Neural cell (in vitro differentiated cells): ENCODE data around the gene PRKD1. TPM values are rescaled to one million over a fixed set of nuclear protein-coding genes. Genes with fewer than 3 reads are reported as not detected.

Experiments
- H2AFZ ChIP-seq: fragments of 200-600, 300-800 bp; sonication (generic), shearing (Covaris generic); 2 replicates; pipeline ENCODE4 v1.6.0; 2014; ENCODE audit warnings: low read depth, mild to moderate bottlenecking, antibody characterized with exemption, low read length, moderate library complexity
- H3F3A ChIP-seq: fragments of 200-600 bp; shearing (Covaris generic); 2 replicates; pipeline ENCODE4 v1.6.1; 2016; ENCODE audit warnings: mild to moderate bottlenecking, moderate library complexity, mixed read lengths, antibody characterized with exemption, low read length; ENCODE audit not compliant: insufficient read depth, poor library complexity, severe bottlenecking
- H3K27ac ChIP-seq: fragments of 200-600, 300-800 bp; sonication (generic), shearing (Covaris generic); 2 replicates; pipeline ENCODE4 v1.5.1; 2014; ENCODE audit warnings: mild to moderate bottlenecking, low read length, moderate library complexity
- H3K27me3 ChIP-seq: fragments of 300-800, 200-600 bp; sonication (generic), shearing (Covaris generic); 2 replicates; pipeline ENCODE4 v1.6.0; 2014; ENCODE audit warnings: mild to moderate bottlenecking, low read depth, low read length, moderate library complexity; ENCODE audit not compliant: insufficient read depth
- H3K36me3 ChIP-seq: fragments of 300-800, 200-600 bp; sonication (generic), shearing (Covaris generic); 2 replicates; pipeline ENCODE4 v1.5.1; 2014; ENCODE audit warnings: mild to moderate bottlenecking, antibody characterized with exemption, low read length, moderate library complexity; ENCODE audit not compliant: insufficient read depth
- H3K4me2 ChIP-seq: fragments of 300-800, 200-600 bp; sonication (generic), shearing (Covaris generic); 2 replicates; pipeline ENCODE4 v1.6.0; 2014; ENCODE audit warnings: mild to moderate bottlenecking, low read length
- H3K4me3 ChIP-seq: fragments of 300-800, 200-600 bp; sonication (generic), shearing (Covaris generic); 2 replicates; pipeline ENCODE4 v1.5.1; 2014; ENCODE audit warnings: mild to moderate bottlenecking, low read length, moderate library complexity
- H3K79me2 ChIP-seq: fragments of 200-600 bp; shearing (Covaris generic); replicated peaks from 2 replicates; pipeline ENCODE4 v1.6.0; 2014; ENCODE audit warnings: mild to moderate bottlenecking, low read length, moderate library complexity; ENCODE audit not compliant: insufficient read depth
- H3K9ac ChIP-seq: fragments of 300-800, 200-600 bp; sonication (generic), shearing (Covaris generic); 2 replicates; pipeline ENCODE4 v1.6.1; 2016; ENCODE audit warnings: mild to moderate bottlenecking, low read length, mixed read lengths
- H3K9me2 ChIP-seq: fragments of 200-600 bp; shearing (Covaris generic); 2 replicates; pipeline ENCODE4 v1.6.1; 2016; ENCODE audit warnings: mild to moderate bottlenecking, low read length, mixed read lengths; ENCODE audit not compliant: insufficient read depth
- H3K9me3 ChIP-seq: fragments of 200-600, 300-800 bp; sonication (generic), shearing (Covaris generic); 2 replicates; pipeline ENCODE4 v1.6.1; 2016; ENCODE audit warnings: mild to moderate bottlenecking, mixed run types, low read length, moderate library complexity, mixed read lengths
- H4K20me1 ChIP-seq: fragments of 200-600 bp; shearing (Covaris generic); 2 replicates; pipeline ENCODE4 v1.6.1; 2016; ENCODE audit warnings: mild to moderate bottlenecking, mixed run types; ENCODE audit not compliant: insufficient read depth
- EP300 ChIP-seq: fragments of 450-650 bp; conservative IDR thresholded peaks from 2 replicates; pipeline ENCODE4 v1.6.1; 2014; ENCODE audit warnings: antibody characterized with exemption, mild to moderate bottlenecking, moderate library complexity; ENCODE audit not compliant: poor library complexity, severe bottlenecking
- EZH2 ChIP-seq: fragments of 200-600, 300-800 bp; shearing (Covaris generic), sonication (generic); IDR thresholded peaks from 2 replicates; pipeline ENCODE4 v1.6.1; 2014; ENCODE audit warnings: antibody characterized with exemption, low read length, borderline replicate concordance, mild to moderate bottlenecking; ENCODE audit not compliant: insufficient read depth, poor library complexity, severe bottlenecking
- MXI1 ChIP-seq: fragments of 450-650 bp; conservative IDR thresholded peaks from 2 replicates; pipeline ENCODE4 v1.6.1; 2014; ENCODE audit warnings: antibody characterized with exemption, mild to moderate bottlenecking; ENCODE audit not compliant: poor library complexity, severe bottlenecking
- POLR2AphosphoS5 ChIP-seq: IDR thresholded peaks from 2 replicates; pipeline ENCODE4 v1.6.1; 2012
- RAD21 ChIP-seq: fragments of 450-650 bp; conservative IDR thresholded peaks from 2 replicates; pipeline ENCODE4 v1.6.1; 2014; ENCODE audit warnings: antibody characterized with exemption, mild to moderate bottlenecking, moderate library complexity
- SMC3 ChIP-seq: fragments of 450-650 bp; conservative IDR thresholded peaks from 2 replicates; pipeline ENCODE4 v1.6.1; 2014; ENCODE audit warnings: antibody characterized with exemption, mild to moderate bottlenecking, moderate library complexity; ENCODE audit not compliant: poor library complexity
- TAF1 ChIP-seq: IDR thresholded peaks from 2 replicates; pipeline ENCODE4 v1.6.1; 2012; ENCODE audit warnings: low read depth
- polyA minus RNA-seq: library from RNA; depleted of rRNA, polyadenylated mRNA; stranded (reverse); fragments of >200 nt; gene quantifications from 2 replicates; pipeline ENCODE4 v1.2.3, GENCODE V29; 2014
- polyA plus RNA-seq: library from polyadenylated mRNA; depleted of rRNA; stranded (reverse); fragments of >200 nt; gene quantifications from 2 replicates; pipeline ENCODE4 v1.2.3, GENCODE V29; 2014
- TF ChIP-seq, protein P1 (sequence below): IDR thresholded peaks from 2 replicates; pipeline ENCODE4 v1.6.1; 2012; ENCODE audit warnings: borderline replicate concordance
- TF ChIP-seq, protein P2 (sequence below): fragments of 450-650 bp; IDR thresholded peaks from 2 replicates; pipeline ENCODE4 v1.5.1; 2014; ENCODE audit warnings: antibody characterized with exemption, mild to moderate bottlenecking, moderate library complexity; ENCODE audit not compliant: poor library complexity, severe bottlenecking

The PRKD1 gene
- polyA plus RNA-seq (9.6 and 11.1 TPM in 2 replicates), polyA minus RNA-seq (21.8 and 25.1 TPM in 2 replicates)

DNA sequence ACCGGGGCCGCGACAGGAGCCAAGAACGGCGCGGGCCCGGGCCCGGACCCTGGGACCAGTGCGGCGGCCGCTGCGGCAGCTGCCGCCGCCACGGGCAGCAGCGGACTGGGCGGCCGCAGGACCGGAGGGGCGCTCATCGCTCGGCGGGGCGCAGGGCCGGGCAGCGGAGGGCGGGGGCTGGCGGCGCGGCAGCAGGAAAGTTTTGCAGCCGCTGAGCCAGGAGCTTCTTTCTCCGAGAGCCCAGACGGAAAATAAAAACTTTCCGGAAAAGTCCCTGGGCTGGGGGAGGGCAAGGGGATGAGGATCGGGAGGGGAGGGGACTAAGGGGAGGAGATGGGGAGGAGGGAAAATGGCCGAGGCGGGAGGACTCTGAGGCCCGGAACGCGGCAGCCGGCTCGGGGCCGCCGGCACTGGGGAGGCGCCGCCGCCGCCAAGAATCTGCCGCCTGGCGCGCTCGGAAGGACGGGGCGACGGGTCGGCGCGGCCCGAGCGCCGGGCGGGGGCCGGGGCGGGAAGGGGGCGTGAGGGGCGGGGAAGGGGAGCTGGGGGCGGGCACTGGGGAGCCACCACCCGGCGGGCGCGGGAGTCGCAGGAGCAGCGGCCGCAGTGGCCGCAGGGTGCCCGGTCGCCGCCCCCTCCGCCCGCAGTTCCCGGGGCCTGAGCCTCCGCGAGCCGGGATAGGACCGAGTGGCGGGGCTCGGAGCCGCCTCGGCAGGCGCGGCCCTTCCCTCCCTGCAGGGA, at the start of gene PRKD1:
PRKD1 (minus strand) TSS at position 472 of the 741 bp plus-strand sequence.
- peak within 1 kb of the TSS; percentile 72 for H3K9ac ChIP-seq
- H3F3A ChIP-seq = no peaks in the 10 kb centered on the region
- H3K36me3 ChIP-seq = no peaks in the 10 kb centered on the region
- no peaks in the 10 kb centered on the region for H4K20me1 ChIP-seq
- peak within 1 kb of the TSS; percentile 89 for H3K4me2 ChIP-seq
- H3K9me3 ChIP-seq = no peaks in the 10 kb centered on the region
- H3K27ac ChIP-seq = peak within 1 kb of the TSS; percentile 12
- H3K4me3 ChIP-seq = peak within 1 kb of the TSS; percentile 85
- H2AFZ ChIP-seq = peak within 1 kb of the TSS; percentile 45
- H3K79me2 ChIP-seq = peaks cover 45% of the 10 kb centered on the region
- peak; percentile 21 for TF ChIP-seq RAD21
- TF ChIP-seq, protein P1, sequence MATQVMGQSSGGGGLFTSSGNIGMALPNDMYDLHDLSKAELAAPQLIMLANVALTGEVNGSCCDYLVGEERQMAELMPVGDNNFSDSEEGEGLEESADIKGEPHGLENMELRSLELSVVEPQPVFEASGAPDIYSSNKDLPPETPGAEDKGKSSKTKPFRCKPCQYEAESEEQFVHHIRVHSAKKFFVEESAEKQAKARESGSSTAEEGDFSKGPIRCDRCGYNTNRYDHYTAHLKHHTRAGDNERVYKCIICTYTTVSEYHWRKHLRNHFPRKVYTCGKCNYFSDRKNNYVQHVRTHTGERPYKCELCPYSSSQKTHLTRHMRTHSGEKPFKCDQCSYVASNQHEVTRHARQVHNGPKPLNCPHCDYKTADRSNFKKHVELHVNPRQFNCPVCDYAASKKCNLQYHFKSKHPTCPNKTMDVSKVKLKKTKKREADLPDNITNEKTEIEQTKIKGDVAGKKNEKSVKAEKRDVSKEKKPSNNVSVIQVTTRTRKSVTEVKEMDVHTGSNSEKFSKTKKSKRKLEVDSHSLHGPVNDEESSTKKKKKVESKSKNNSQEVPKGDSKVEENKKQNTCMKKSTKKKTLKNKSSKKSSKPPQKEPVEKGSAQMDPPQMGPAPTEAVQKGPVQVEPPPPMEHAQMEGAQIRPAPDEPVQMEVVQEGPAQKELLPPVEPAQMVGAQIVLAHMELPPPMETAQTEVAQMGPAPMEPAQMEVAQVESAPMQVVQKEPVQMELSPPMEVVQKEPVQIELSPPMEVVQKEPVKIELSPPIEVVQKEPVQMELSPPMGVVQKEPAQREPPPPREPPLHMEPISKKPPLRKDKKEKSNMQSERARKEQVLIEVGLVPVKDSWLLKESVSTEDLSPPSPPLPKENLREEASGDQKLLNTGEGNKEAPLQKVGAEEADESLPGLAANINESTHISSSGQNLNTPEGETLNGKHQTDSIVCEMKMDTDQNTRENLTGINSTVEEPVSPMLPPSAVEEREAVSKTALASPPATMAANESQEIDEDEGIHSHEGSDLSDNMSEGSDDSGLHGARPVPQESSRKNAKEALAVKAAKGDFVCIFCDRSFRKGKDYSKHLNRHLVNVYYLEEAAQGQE = no peak
- TF ChIP-seq TAF1 = no peak
- no peak for TF ChIP-seq EP300
- TF ChIP-seq, protein P2, sequence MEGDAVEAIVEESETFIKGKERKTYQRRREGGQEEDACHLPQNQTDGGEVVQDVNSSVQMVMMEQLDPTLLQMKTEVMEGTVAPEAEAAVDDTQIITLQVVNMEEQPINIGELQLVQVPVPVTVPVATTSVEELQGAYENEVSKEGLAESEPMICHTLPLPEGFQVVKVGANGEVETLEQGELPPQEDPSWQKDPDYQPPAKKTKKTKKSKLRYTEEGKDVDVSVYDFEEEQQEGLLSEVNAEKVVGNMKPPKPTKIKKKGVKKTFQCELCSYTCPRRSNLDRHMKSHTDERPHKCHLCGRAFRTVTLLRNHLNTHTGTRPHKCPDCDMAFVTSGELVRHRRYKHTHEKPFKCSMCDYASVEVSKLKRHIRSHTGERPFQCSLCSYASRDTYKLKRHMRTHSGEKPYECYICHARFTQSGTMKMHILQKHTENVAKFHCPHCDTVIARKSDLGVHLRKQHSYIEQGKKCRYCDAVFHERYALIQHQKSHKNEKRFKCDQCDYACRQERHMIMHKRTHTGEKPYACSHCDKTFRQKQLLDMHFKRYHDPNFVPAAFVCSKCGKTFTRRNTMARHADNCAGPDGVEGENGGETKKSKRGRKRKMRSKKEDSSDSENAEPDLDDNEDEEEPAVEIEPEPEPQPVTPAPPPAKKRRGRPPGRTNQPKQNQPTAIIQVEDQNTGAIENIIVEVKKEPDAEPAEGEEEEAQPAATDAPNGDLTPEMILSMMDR = peak; percentile 22
- no peaks in the 10 kb centered on the region for H3K27me3 ChIP-seq
- H3K9me2 ChIP-seq = no peaks in the 10 kb centered on the region

DNA sequence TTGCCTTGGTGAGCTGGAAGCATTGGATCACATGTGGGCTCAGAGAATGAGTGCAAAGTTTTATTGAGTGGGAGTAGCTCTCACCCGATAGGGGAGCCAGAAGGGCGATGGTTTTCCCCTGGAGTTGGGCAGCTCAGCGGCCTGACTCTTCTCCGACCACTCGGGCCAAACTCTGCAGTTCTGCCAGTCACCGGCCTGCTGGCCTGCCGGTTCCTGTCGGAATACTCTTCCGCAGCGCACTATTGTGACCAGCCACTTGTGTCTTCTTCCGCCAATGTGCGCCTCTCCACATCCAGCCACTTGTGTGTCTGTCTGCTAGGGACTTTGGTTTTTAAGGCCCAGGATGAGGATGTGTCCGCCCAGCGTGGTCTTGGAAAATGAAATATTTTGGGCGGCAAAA, 43.5 kb upstream of the PRKD1 start:
- Histone ChIP-seq H2AFZ (no peak overlapping the region), H3K4me2 (no peak overlapping the region), H3K9me3 (no peaks in the 10 kb centered on the region), H3K4me3 (no peak overlapping the region), H3F3A (no peaks in the 10 kb centered on the region), H3K9me2 (no peaks in the 10 kb centered on the region), H3K36me3 (no peaks in the 10 kb centered on the region), H4K20me1 (no peaks in the 10 kb centered on the region), H3K27ac (no peak overlapping the region), H3K27me3 (no peaks in the 10 kb centered on the region), H3K79me2 (no peaks in the 10 kb centered on the region), H3K9ac (no peak overlapping the region)
- TF ChIP-seq MXI1 (no peak), EZH2 (no peak), EP300 (no peak), POLR2AphosphoS5 (no peak), TAF1 (no peak), RAD21 (no peak), SMC3 (no peak)
- TF ChIP-seq, protein P1 = no peak
- TF ChIP-seq, protein P2 = no peak
